Anterior cingulate cortex (tissue), 58 donors: ENCODE data around the gene CCL17.
"Not testable (repeated sequence)": the region's sequence is repeated elsewhere in the genome, so short reads cannot be mapped to it uniquely, and the experiment has no call there.

Source experiments
- DNase-seq, 58 donors: peaks; one replicate each; lab custom pipeline; 2025; lab: John Stamatoyannopoulos, UW

CCL17 gene

GRCh38 chr16:57403965-57404817 is at the start of gene CCL17:
Gene CCL17, plus strand, starts transcription at chr16:57404767. Its CDS starts 9,166 bp downstream, at chr16:57413933.
- DNase-seq, result peak in 15 of 58 donors; percentile 17 to 80 (median 43)

DNA sequence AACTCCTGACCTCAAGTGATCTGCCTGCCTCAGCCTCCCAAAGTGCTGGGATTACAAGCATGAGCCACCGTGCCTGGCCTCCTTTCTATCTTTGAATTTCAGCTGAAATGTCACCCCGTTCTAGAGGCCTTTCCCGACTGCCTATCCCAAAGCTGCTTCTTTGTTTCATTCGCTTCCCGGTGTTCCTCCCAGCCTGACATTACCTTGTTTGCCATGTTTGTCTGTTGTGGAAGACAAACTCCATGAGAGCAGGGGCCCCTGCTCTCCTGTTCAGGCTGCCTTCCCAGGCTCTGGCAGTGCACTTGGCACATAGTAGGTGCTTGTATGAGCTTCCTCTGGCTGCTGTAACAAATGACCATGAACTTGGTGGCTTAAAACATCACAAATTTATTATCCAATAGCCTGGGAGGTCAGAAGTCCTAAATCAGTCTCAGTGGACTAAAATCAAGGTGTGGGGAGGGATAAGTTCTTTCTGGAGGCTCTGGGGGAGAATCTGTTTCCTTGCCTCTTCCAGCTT is 48.6 kb upstream of the CCL17 start:
- no peak for DNase-seq

DNA sequence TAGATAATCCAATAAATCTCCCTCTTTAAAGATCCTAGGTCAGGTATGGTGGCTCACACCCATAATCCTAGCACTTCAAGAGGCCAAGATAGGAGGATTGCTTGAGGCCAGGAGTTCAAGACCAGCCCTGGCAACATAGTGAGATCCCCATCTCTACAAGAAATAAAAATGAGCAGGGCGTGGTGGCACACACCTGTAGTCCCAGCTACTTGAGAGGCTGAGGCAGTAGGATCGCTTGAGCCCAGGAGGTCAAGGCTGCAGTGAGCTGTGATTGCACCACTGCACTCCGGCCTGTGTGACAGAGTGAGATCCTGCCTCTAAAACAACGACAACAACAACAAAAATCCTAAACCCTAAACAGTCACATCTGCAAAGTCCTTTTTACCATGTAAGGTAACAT is 48.0 kb upstream of the CCL17 start:
- no peak for DNase-seq

- no peak for DNase-seq
These were observed 47.1 kb upstream of the CCL17 start for GRCh38 chr16:57357330-57358085.

GRCh38 chr16:57358086-57358420 is 46.5 kb upstream of the CCL17 start:
- DNase-seq, result no peak

- DNase-seq, result no peak
These were observed 46.0 kb upstream of the CCL17 start, which contains the start of gene CCL22 for GRCh38 chr16:57358527-57359095. Gene CCL22, plus strand, starts transcription at chr16:57358783. Its CDS starts 34 bp downstream, at chr16:57358817.

- no peak for DNase-seq
These were observed 44.1 kb upstream of the CCL17 start for GRCh38 chr16:57360321-57360935.

- DNase-seq, result no peak
These were observed 43.2 kb upstream of the CCL17 start for GRCh38 chr16:57361404-57361803.

DNA sequence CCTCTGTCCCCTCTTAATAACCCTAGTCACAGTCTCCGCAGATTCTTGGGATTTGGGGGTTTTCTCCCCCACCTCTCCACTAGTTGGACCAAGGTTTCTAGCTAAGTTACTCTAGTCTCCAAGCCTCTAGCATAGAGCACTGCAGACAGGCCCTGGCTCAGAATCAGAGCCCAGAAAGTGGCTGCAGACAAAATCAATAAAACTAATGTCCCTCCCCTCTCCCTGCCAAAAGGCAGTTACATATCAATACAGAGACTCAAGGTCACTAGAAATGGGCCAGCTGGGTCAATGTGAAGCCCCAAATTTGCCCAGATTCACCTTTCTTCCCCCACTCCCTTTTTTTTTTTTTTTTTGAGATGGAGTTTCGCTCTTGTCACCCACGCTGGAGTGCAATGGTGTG is 40.4 kb upstream of the CCL17 start:
- DNase-seq, result no peak

- no peak for DNase-seq
These were observed 38.0 kb upstream of the CCL17 start for GRCh38 chr16:57366544-57367040.

DNA sequence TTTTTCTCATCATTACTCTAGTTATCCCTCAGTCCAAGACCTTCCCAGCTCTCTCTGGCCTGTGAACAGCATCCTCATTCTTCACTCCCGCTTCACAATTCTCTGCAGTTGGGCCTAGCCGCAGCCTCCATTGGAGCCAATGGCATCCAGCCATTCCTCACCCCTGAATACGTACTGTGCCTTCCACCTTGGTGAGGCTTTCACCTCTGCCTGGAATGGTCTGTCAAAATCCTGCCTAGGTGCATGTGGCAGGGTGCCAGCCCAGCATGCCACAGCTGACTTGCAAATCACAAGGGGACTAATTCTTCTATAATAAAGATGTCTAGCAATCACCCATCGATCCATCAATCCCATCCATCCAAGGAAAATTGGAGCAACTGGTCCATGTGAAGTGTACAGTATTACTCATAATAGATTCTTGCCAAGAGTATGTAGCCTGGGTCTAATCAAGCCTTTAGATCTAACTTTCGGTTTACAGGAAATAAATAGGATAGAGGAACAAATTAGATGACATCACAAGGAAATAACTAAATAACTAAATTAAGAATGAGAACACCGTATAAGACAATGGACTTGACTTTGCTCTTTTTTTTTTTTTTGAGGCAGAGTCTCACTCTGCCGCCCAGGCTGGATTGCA is 37.3 kb upstream of the CCL17 start:
- DNase-seq, result no peak

- DNase-seq, result no peak
These were observed 32.8 kb upstream of the CCL17 start for GRCh38 chr16:57371494-57372371.

- DNase-seq, result peak in 56 of 58 donors; percentile 32 to 93 (median 75)
These were observed 32.0 kb upstream of the CCL17 start, which contains the start of gene CX3CL1 for GRCh38 chr16:57372372-57373116. Gene CX3CL1, plus strand, starts transcription at chr16:57372490. Its CDS starts 79 bp downstream, at chr16:57372569.

GRCh38 chr16:57373117-57373947 is 31.2 kb upstream of the CCL17 start:
- peak in 1 of 58 donors; percentile 17 for DNase-seq

DNA sequence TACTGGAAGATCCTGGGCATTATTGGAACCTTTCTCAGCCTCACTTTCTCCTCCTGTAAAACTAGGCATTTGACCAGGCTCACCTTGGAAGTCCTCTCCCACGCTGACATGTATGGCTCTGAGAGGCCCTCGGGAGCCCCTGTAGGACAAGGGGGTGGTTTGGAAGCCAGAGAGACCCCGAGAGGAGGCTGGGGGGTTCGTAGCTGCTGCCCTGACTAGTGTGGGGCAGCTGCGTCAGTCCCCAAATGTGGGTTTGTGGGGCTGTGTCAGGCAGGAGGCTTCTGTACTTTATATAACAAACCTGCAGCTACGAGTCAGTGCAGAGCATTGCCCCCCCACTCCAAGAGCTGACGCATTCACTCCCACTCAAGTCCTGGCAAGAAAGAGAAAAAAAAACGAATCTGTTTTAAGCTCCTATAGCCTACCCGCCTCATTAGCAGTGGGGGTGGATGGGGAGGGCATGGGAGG is 30.5 kb upstream of the CCL17 start:
- DNase-seq, result peak in 26 of 58 donors; percentile 19 to 76 (median 48)

DNA sequence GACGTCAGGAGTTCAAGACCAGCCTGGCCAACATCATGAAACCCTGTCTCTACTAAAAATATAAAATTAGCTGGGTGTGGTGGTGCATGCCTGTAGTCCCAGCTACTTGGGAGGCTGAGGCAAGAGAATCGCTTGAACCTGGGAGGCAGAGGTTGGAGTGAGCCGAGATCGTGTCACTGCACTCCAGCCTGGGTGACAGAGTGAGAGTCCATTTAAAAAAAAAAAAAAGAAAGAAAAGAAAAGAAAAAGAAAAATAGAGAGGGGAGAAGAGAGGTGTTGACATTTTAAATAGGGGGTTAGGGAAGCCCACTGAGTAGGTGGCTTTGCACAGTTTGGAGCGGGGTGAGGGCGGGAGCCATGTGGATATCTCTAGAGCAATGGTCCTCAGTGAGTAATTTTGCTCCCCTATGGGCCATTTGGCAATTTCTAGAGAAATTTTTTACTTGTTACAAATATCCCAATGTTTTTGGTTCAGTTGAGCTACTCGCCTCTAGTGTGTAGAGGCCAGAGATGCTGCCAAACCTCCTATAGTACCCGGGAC is 29.6 kb upstream of the CCL17 start:
- DNase-seq, result not testable (repeated sequence)
